Measurements from ENCODE around the gene PRR30. TPM values are rescaled to one million over a fixed set of nuclear protein-coding genes. Genes with fewer than 3 reads are reported as not detected.
A peak's percentile ranks its signal among the peaks of the same experiment; 100 is the strongest.
"Not testable (repeated sequence)": the region's sequence is repeated elsewhere in the genome, so short reads cannot be mapped to it uniquely, and the experiment has no call there.

The PRR30 gene
- polyA plus RNA-seq (2012; ENCODE audit: missing spikeins), result not detected

- TF ChIP-seq TAF1 (IDR thresholded peaks at IDR 0.05; ENCODE audit: borderline replicate concordance, low read depth, low read length), result no peak
- no peak for TF ChIP-seq POLR2A (IDR thresholded peaks at IDR 0.05; ENCODE audit: low read depth, low read length)
- no peak for TF ChIP-seq POLR2AphosphoS5 (IDR thresholded peaks at IDR 0.05; ENCODE audit: low read depth, low read length)
- DNase-seq (ENCODE audit: insufficient read length), result no peak
- no peak for FAIRE-seq
Observed at GRCh38 chr2:27139310-27139709, at the start of gene PRR30. Gene PRR30 (minus strand): TSS chr2:27139410. CDS start chr2:27138329, 1,081 bp downstream.

- TF ChIP-seq TAF1 (IDR thresholded peaks at IDR 0.05; ENCODE audit: borderline replicate concordance, low read depth, low read length) (no peak), POLR2AphosphoS5 (IDR thresholded peaks at IDR 0.05; ENCODE audit: low read depth, low read length) (no peak), POLR2A (IDR thresholded peaks at IDR 0.05; ENCODE audit: low read depth, low read length) (no peak)
- FAIRE-seq (no peak), DNase-seq (ENCODE audit: insufficient read length) (no peak)
Observed at GRCh38 chr2:27186613-27187345, 47.6 kb upstream of the PRR30 start.

- DNase-seq (ENCODE audit: insufficient read length), result no peak
- no peak for FAIRE-seq
- TF ChIP-seq TAF1 (IDR thresholded peaks at IDR 0.05; ENCODE audit: borderline replicate concordance, low read depth, low read length), result no peak
- no peak for TF ChIP-seq POLR2A (IDR thresholded peaks at IDR 0.05; ENCODE audit: low read depth, low read length)
- no peak for TF ChIP-seq POLR2AphosphoS5 (IDR thresholded peaks at IDR 0.05; ENCODE audit: low read depth, low read length)
Observed at GRCh38 chr2:27185331-27186026, 46.3 kb upstream of the PRR30 start.

GRCh38 chr2:27184115-27184514, 44.9 kb upstream of the PRR30 start:
- FAIRE-seq, result no peak
- TF ChIP-seq POLR2AphosphoS5 (IDR thresholded peaks at IDR 0.05; ENCODE audit: low read depth, low read length) (no peak), TAF1 (IDR thresholded peaks at IDR 0.05; ENCODE audit: borderline replicate concordance, low read depth, low read length) (no peak), POLR2A (IDR thresholded peaks at IDR 0.05; ENCODE audit: low read depth, low read length) (no peak)
- no peak for DNase-seq (ENCODE audit: insufficient read length)

- DNase-seq (ENCODE audit: insufficient read length) (no peak), FAIRE-seq (no peak)
- no peak for TF ChIP-seq POLR2AphosphoS5 (IDR thresholded peaks at IDR 0.05; ENCODE audit: low read depth, low read length)
- no peak for TF ChIP-seq POLR2A (IDR thresholded peaks at IDR 0.05; ENCODE audit: low read depth, low read length)
- TF ChIP-seq TAF1 (IDR thresholded peaks at IDR 0.05; ENCODE audit: borderline replicate concordance, low read depth, low read length), result no peak
Observed at GRCh38 chr2:27182346-27182745, 43.1 kb upstream of the PRR30 start.

GRCh38 chr2:27179344-27180000, 40.3 kb upstream of the PRR30 start:
- TF ChIP-seq POLR2A (IDR thresholded peaks at IDR 0.05; ENCODE audit: low read depth, low read length) (no peak), POLR2AphosphoS5 (IDR thresholded peaks at IDR 0.05; ENCODE audit: low read depth, low read length) (no peak), TAF1 (IDR thresholded peaks at IDR 0.05; ENCODE audit: borderline replicate concordance, low read depth, low read length) (no peak)
- FAIRE-seq (no peak), DNase-seq (ENCODE audit: insufficient read length) (no peak)

- no peak for FAIRE-seq
- TF ChIP-seq TAF1 (IDR thresholded peaks at IDR 0.05; ENCODE audit: borderline replicate concordance, low read depth, low read length), result no peak
- no peak for TF ChIP-seq POLR2AphosphoS5 (IDR thresholded peaks at IDR 0.05; ENCODE audit: low read depth, low read length)
- no peak for DNase-seq (ENCODE audit: insufficient read length)
Observed at GRCh38 chr2:27178469-27178868, 39.3 kb upstream of the PRR30 start.

- DNase-seq (ENCODE audit: insufficient read length) (no peak), FAIRE-seq (peak; percentile 5)
- TF ChIP-seq POLR2AphosphoS5 (IDR thresholded peaks at IDR 0.05; ENCODE audit: low read depth, low read length) (no peak), POLR2A (IDR thresholded peaks at IDR 0.05; ENCODE audit: low read depth, low read length) (no peak), TAF1 (IDR thresholded peaks at IDR 0.05; ENCODE audit: borderline replicate concordance, low read depth, low read length) (no peak)
Observed at GRCh38 chr2:27177441-27178351, 38.5 kb upstream of the PRR30 start.

- FAIRE-seq; DNase-seq (ENCODE audit: insufficient read length): not testable (repeated sequence)
Observed at GRCh38 chr2:27175781-27176180, 36.6 kb upstream of the PRR30 start.

GRCh38 chr2:27175330-27175729, 36.1 kb upstream of the PRR30 start:
- no peak for DNase-seq (ENCODE audit: insufficient read length)
- no peak for FAIRE-seq
- TF ChIP-seq POLR2AphosphoS5 (IDR thresholded peaks at IDR 0.05; ENCODE audit: low read depth, low read length), result no peak
- TF ChIP-seq TAF1 (IDR thresholded peaks at IDR 0.05; ENCODE audit: borderline replicate concordance, low read depth, low read length), result no peak
- no peak for TF ChIP-seq POLR2A (IDR thresholded peaks at IDR 0.05; ENCODE audit: low read depth, low read length)

GRCh38 chr2:27174638-27175037, 35.4 kb upstream of the PRR30 start:
- FAIRE-seq (peak; percentile 46), DNase-seq (ENCODE audit: insufficient read length) (no peak)
- no peak for TF ChIP-seq POLR2AphosphoS5 (IDR thresholded peaks at IDR 0.05; ENCODE audit: low read depth, low read length)
- TF ChIP-seq TAF1 (IDR thresholded peaks at IDR 0.05; ENCODE audit: borderline replicate concordance, low read depth, low read length), result no peak
- TF ChIP-seq POLR2A (IDR thresholded peaks at IDR 0.05; ENCODE audit: low read depth, low read length), result no peak

Measured in GM12892 (cell line).